Metanephros (tissue), 2 donors: ENCODE results near the gene RPS2. TPM values are rescaled to one million over a fixed set of nuclear protein-coding genes. Genes with fewer than 3 reads are reported as not detected.

Source experiments
- small RNA-seq: library from RNA; depleted of rRNA; stranded (forward); fragments of <200 nt; gene quantifications from one replicate; pipeline ENCODE3, GENCODE V24; 2014; ENCODE audit warnings: low replicate concordance
- total RNA-seq: library from RNA; depleted of rRNA; stranded (reverse); fragments of >200 nt; gene quantifications from one replicate; pipeline ENCODE4 v1.2.3, GENCODE V29; 2014

The RPS2 gene
- total RNA-seq, result 2,517 TPM

DNA sequence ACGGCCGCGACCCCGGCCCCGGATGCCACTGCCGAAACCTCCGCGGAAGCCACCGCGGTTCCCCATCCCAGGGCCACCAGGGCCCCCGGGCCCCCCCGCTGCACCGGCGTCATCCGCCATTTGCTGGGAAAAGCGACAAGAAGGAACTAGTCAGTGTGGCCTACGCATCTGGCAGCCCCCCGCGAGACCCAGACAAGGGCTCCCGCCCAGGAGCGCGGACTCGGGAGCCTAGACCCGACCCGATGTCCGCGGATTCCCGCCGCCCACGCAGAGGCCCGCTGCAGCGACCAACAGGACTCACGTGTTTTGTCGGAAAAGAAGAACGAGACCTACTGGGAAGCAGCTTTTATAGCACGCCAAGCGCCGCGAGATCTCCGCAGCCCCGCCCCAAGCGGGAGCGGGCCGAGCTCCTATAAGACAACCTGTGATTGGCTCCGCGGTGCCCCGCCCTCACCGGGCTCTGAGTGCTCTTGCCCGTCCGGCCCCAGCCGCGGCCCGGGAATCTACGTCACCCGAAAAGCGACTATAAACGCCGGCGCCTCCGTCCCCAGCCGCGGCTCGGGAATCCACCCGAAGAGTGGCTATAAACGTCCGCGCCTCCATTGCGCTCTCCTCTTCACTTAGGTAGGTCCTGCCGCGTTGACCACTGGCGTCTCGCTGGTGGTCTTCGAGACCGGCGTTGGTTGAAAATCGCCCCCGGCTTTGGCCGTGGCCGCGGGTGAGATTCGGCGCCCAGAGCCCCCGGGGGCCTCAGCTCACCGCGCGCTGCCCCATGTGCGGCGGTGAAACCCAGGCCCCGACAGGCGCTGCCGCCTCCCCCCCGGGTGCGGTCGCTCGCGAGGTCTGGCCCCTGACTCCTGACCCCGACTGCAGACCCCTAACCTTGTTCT is at the start of gene RPS2:
TSS of gene RPS2 (minus strand) at position 321 of the 890 bp plus-strand sequence. CDS start at position 120, 201 bp downstream.

DNA sequence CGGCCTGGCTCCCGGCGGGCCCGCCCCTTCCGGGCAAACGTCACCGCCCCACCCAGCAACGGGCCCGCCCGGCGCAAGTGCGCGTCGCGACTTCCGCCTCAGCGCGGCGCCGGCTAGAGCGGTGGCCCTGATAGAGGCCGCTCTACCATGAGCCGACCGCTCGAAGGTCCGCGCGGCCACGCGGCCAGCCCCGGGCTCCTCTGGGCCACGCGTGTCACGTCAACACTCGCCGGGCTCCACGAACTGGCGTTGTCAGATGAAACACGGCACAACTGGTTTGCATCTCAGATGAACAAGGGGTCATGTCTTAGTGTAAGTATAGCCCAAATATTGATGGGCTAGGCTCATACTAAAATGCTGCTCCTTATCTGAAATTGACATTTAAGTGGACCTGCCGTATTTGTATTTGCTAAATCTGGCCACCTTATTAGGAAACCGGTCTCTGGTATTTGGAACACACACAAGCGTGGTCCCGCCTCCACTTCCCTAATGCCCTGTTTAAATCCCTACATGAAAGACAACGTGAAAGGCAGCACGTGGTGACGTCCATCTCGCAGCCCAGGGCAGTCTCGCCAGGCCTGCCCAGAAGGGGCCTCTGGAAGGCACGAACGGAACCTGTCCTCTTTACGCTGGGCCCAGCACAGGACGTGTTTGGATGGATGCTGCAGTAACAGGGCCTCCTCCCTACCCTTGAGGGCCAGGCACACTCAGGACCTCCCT is 45.3 kb upstream of the RPS2 start, which contains the start of gene ZNF598:
TSS of gene ZNF598 (minus strand) at position 31 of the 720 bp plus-strand sequence.

DNA sequence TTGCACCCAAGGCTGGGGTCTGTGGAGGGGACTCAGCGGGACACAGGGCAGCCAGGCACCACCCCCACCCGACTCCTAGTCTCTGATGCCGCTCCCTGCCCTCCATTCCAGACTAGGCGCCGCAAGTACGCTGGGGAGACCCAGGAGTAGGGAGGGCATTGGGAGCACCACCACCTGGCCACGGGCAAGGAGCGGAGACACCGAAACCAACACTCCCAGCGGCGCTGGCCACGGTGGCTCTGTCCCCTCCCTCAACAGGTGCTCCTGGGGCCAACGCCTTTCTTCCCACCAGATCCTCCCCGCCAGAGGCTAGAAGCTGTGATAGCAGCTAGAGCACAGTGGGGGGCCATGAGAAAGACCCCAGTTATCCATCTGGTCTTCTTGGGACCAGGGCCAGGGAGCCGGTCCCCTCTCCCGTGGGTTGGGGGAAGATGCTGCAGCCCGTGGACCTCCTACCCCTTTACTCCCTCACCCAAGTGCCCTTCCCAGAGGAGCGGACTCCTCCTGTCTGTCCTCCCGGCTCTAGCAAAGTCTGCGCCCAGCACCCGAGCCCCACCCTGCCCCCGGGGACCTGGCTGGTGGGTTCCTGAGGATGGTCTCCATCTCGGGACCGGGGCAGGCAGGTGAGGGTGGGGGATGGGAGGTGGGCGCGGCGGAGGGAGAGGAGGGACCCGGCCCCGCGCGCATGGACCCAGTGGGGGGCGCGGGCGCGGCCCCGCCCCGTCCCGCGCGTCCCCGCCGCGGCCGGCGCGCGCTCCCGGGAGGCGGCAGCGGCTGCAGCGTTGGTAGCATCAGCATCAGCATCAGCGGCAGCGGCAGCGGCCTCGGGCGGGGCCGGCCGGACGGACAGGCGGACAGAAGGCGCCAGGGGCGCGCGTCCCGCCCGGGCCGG is 24.8 kb upstream of the RPS2 start, which contains the start of gene SYNGR3:
TSS of gene SYNGR3 (plus strand) at position 762 of the 892 bp plus-strand sequence. CDS start 133 bp downstream, outside the sequence.

DNA sequence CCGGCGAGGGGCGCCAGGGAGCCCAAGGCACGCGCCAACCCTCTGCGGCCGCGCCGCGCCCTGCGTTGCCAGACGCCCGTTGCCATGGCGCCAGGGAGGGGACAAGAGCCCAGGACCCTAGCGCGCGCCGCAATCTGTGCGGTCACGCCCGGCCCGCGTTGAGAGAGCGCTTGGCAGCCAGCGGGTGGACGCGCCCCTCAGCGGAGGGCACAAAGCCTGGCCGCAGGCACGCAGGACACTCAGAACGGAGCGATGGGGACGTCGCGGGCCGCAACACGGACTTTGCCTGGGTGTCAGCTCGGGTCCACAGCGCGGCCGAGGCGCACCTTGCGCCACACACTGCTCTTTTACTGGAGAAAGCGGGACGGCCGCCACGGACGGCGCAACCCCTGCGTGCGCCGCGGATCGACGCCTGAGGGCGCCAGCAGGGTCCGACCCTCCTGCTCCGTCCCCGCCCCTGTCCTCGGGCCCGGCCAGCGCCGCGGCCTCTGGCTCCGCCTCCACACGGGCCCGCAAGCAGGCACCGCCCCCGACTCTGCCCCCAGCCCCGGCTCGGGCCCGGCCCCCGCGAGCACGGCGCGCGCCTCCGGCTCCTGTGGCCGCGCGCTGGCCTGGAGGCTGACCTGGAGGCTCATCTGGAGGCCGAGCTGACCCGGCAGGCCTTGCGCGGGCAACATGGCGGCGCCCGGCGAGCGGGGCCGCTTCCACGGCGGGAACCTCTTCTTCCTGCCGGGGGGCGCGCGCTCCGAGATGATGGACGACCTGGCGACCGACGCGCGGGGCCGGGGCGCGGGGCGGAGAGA is 19.1 kb upstream of the RPS2 start, which contains the start of gene GFER:
TSS of gene GFER (plus strand) at position 650 of the 803 bp plus-strand sequence. CDS start at position 676, 26 bp downstream.

DNA sequence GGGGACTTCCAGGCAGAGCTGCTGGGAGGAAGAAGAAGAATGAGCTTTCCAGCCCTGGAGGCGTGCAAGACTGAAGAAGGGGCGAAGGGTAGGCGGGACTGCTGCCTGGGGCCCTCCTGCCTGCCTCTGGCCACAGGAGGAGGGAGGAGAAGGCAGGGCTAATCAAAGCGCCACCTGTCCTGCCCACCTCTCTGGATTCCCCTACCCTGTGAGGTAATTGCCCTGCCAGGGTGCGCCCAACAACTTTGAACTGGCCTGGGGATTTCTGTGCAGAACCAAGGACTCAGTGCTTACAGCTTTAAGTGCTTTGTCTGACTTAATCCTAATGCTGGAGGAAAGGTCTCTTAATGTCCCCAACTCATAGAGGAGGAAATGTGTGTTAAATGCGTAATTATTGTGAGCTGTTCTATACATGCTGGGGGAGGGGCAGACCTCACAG is 16.8 kb upstream of the RPS2 start, which contains the start of gene NOXO1:
TSS of gene NOXO1 (minus strand) at position 72 of the 439 bp plus-strand sequence. CDS start 290 bp downstream, outside the sequence.

DNA sequence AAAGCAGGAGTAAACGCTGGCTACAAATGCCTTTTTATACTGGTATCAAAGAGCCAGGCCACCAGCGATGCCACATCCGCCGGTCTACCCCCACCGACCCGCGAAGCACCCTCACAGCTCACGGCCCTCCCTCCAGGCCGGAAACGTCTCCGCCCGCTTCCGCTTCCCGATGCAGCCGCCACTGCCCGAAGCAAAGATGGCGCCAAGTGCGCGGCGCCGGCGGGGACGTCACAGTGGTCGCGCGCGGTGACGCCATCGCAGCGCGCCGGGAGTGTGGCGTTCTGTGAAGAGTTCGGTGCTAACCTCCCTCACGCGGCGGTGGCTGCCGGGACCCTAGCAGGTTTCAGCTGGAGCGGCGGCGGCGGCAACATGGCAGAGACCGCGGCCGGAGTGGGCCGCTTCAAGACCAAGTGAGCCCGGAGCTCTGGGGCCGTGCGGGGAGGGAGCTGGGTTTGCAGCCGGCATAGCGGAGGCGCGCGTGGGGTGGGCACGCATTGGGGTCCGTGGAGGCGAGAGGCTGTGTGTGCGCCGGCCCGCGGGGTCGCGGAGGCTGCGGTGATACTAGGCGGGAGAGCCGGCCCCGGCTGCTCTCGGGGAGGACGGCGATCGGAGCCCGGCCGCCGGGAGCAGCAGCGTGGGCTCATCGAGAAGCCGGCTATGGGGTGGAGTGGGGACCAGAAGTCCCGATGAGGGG is 7.3 kb upstream of the RPS2 start, which contains the start of gene TBL3:
TSS of gene TBL3 (plus strand) at position 258 of the 694 bp plus-strand sequence. CDS start at position 370, 112 bp downstream.

DNA sequence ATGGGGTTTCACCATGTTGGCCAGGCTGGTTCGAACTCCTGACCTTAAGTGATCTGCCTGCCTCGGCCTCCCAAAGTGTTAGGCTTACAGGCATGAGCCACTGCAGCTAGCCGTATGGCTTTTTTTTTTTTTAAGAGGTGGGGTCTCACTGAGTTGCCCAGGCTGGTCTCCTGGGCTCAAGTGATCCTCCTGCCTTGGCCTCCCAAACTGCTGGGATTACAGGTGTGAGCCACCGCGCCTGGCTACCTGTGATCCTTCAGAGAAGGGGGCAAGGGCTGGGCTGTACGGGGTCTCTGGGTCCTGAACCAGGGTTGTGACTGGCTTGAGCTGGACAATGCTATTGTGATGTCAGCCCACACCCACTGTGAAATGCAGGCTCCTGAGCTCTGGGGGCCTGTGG is 1.8 kb upstream of the RPS2 start, which contains the start of gene RNF151:
TSS of gene RNF151 (plus strand) at position 397 of the 400 bp plus-strand sequence. CDS start 26 bp downstream, outside the sequence.

DNA sequence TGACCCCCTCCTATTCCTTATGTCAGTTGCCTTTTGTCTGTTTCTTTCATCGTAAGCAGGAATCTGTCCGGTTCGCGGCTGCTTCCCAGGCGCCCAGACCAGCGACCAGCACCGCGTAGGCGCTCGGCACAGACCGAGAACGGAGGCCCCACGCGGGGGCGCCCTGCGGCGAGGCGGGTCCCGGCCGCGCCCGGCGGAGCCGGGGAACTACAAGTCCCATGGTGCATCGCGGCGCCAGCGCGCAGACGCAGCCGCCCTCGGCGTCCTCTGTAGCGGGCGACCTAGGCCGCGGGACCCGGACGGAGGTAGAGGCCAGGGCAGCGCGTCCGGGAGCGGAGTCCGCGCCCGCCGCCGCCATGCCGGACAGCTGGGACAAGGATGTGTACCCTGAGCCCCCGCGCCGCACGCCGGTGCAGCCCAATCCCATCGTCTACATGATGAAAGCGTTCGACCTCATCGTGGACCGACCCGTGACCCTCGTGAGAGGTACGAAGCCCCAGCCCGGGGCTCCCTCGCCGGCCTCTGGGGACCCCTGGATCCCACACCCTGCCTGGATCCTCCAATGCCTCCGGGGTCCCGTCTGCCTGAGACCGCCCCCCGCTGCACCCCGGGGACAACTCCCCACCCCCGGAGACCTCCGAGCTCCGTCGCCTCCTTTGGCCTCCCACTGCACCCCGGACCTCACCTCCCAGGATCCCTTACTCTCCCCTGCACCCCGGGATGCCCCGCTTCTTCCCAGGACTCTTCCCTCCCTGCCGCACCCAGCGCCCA is 5.2 kb downstream of the RPS2 start, which contains the start of gene NDUFB10:
TSS of gene NDUFB10 (plus strand) at position 270 of the 771 bp plus-strand sequence. CDS start at position 357, 87 bp downstream.

DNA sequence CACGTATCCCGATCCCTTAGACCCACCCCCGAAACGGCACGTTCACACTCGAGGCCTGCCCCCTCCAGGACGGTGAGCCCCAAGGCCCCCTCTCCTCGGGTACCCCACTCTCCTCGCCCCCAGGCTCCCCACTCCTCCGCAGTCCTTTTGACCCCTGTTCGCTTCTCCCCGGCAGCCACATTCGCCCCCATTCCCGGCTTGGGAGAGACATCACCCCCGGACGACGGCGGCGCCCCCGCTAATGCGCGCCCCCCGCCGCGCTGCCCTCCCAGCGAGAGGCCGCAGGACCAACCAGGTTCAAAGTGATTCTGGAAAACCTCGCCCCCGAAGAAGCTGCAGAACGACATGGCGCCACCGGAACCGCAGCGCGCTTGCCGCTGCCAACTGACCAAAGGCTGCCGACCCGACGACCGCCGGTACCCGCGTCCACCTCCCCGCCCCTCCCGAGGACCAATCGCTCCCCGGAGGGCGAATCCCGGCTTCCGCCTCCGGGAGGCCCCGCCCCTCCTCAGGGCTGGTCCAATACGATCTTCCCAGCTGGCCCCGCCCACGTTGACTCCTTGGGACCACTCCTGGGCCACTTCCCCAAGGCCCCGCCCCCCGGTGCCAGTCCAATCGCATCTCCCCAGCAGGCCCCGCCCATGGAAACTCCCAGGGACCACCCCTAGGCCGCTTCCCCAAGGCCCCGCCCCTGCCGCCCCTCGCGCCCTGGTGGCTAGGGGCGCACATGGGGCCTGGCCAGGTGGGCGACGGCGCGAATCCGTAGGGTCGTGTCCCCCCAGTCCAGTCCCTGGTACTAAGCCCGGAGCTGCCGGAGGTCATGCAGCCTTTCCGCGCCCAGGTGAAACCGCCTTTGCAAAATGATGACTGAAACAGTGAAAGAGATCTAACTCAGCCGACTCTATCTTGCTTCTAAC is 21.6 kb downstream of the RPS2 start, which contains the start of gene MSRB1:
TSS of gene MSRB1 (minus strand) at position 390 of the 917 bp plus-strand sequence. CDS start at position 347, 43 bp downstream.

DNA sequence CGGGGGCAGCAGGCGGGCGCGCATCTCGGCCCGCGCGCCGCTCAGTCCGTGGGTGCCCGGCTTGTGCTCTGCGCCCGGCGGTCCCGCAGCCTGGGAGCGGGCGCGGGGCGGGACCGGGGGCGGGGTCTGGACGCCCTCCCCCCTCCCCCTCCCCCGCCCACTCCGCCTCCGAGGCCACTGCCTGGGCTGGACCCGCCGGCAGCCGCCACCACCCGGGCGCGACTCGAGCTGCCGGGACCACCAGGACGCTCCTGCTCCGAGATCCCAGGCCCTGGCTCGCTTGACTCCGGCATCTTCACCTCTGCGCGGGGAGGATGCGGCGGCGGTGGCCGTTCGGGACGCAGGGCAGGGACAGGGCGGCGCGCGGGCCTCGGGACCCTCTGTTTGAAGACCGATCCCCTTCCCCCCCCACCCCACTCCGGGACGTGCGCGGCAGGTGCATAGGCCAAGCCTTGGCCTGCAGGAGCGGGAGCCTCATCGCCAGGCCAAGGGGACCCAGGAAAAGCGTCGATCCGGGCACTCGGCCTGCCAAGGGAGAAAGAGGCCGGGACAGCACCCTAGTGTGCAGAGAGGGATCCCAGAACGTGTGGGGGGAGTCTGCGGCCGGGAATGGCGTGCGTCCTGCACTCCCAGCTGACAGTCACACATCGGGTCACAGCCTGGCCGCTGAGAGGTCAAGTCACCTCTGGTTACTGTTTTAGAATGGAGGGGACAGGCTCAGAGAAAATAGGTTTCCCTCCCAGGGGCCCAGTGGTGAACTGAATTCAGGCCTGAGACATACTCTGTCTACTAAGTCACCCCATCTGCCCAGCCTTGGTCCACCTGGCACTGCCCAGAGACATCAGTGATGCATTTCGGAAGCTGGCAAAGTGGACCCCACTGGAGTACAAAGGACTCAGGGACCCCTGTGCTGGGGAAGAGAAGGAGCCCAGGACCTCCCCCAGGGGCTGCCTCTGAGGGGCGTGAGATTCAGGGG is 46.0 kb downstream of the RPS2 start, which contains the start of gene HS3ST6:
TSS of gene HS3ST6 (minus strand) at position 65 of the 976 bp plus-strand sequence. CDS start 92 bp downstream, outside the sequence.

Small RNA genes within 50 kb of the gene (small RNA-seq; reads per million reads assigned to genes)
- gene AC005363.2 (not detected), gene RN7SL219P (not detected), gene SNORA10 (not detected), gene SNORA64 (not detected)

Other genes with a start within 250 kb of the RPS2 start
- gene NME3, start 193.3 kb downstream of the RPS2 start, total RNA-seq, result 43.1 TPM
- 20.1 TPM for gene EME2, start 192.0 kb downstream of the RPS2 start, total RNA-seq
- 63.4 TPM for gene MRPS34, start 191.7 kb downstream of the RPS2 start, total RNA-seq
- 78.3 TPM for gene SPSB3, start 182.3 kb downstream of the RPS2 start, total RNA-seq
- gene NUBP2, start 181.9 kb downstream of the RPS2 start, total RNA-seq, result 70.1 TPM
- gene IGFALS, start 171.1 kb downstream of the RPS2 start, total RNA-seq, result 7.0 TPM
- gene HAGH, start 138.0 kb downstream of the RPS2 start, total RNA-seq, result 73.6 TPM
- 98.6 TPM for gene FAHD1, start 137.6 kb downstream of the RPS2 start, total RNA-seq
- gene MEIOB, start 92.7 kb downstream of the RPS2 start, total RNA-seq, result 0.29 TPM
- gene HS3ST6, start 46.4 kb downstream of the RPS2 start, total RNA-seq, result 1.2 TPM
- 22.4 TPM for gene MSRB1, start 21.6 kb downstream of the RPS2 start, total RNA-seq
- 33.3 TPM for gene RPL3L, start 10.1 kb downstream of the RPS2 start, total RNA-seq
- 130 TPM for gene NDUFB10, start 5.3 kb downstream of the RPS2 start, total RNA-seq
- gene RNF151, start 2.0 kb upstream of the RPS2 start, total RNA-seq, result not detected
- gene TBL3, start 7.2 kb upstream of the RPS2 start, total RNA-seq, result 32.2 TPM
- gene NOXO1, start 16.6 kb upstream of the RPS2 start, total RNA-seq, result 0.47 TPM
- 24.6 TPM for gene GFER, start 19.4 kb upstream of the RPS2 start, total RNA-seq
- gene SYNGR3, start 25.1 kb upstream of the RPS2 start, total RNA-seq, result 3.2 TPM
- 20.9 TPM for gene ZNF598, start 45.0 kb upstream of the RPS2 start, total RNA-seq
- 7.0 TPM for gene NPW, start 55.0 kb upstream of the RPS2 start, total RNA-seq
- 109 TPM for gene NHERF2, start 62.1 kb upstream of the RPS2 start, total RNA-seq
- gene NTHL1, start 83.0 kb upstream of the RPS2 start, total RNA-seq, result 24.0 TPM
- gene TSC2, start 83.2 kb upstream of the RPS2 start, total RNA-seq, result 139 TPM
- gene PKD1, start 171.1 kb upstream of the RPS2 start, total RNA-seq, result 162 TPM
- gene RAB26, start 183.8 kb upstream of the RPS2 start, total RNA-seq, result 0.58 TPM
- gene TRAF7, start 191.0 kb upstream of the RPS2 start, total RNA-seq, result 40.6 TPM
- gene CASKIN1, start 231.8 kb upstream of the RPS2 start, total RNA-seq, result 1.6 TPM
- 31.9 TPM for gene MLST8, start 240.6 kb upstream of the RPS2 start, total RNA-seq
- gene BRICD5, start 246.0 kb upstream of the RPS2 start, total RNA-seq, result 5.4 TPM